ENCODE results near the gene MTMR10.

The MTMR10 gene

DNA sequence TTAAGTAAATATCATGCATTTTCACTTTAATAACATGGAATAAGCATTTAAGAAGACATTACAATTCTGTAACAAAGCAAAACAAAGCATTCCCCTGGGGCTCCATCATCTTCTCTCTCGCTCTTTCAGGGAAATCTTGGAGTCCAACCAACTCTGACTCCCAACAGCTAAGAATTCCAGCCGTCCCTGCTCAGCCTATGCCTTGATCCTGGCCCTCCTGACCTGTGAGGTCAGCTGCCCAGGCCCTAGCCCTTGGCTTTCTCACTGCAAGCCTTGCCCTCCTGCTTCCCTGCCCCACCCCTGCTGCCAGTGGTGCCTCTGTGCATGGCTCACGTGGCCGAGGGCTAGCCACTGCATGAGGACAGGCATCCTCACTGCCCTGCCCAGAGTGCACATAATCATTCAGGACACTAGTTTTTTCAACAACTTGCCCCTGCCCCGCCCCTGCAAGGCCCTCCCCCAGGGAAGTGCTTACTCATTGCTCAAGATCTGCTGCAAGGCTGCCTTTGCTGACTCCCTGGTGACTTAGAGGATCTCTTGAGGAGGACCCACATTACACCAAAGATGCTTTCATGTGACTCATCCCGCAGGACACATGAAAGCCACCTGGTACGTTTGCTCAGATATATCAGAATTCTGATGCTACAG, 37.6 kb downstream of the MTMR10 start:
- peak; percentile 91 for DNase-seq (ENCODE audit: low read depth)
- H3K4me3 ChIP-seq (ENCODE audit: low read length) = no peak overlapping the region
- TF ChIP-seq, protein P1, sequence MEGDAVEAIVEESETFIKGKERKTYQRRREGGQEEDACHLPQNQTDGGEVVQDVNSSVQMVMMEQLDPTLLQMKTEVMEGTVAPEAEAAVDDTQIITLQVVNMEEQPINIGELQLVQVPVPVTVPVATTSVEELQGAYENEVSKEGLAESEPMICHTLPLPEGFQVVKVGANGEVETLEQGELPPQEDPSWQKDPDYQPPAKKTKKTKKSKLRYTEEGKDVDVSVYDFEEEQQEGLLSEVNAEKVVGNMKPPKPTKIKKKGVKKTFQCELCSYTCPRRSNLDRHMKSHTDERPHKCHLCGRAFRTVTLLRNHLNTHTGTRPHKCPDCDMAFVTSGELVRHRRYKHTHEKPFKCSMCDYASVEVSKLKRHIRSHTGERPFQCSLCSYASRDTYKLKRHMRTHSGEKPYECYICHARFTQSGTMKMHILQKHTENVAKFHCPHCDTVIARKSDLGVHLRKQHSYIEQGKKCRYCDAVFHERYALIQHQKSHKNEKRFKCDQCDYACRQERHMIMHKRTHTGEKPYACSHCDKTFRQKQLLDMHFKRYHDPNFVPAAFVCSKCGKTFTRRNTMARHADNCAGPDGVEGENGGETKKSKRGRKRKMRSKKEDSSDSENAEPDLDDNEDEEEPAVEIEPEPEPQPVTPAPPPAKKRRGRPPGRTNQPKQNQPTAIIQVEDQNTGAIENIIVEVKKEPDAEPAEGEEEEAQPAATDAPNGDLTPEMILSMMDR (IDR thresholded peaks at IDR 0.05; ENCODE audit: insufficient read depth, low read depth, low read length, missing control alignments) = no peak

DNA sequence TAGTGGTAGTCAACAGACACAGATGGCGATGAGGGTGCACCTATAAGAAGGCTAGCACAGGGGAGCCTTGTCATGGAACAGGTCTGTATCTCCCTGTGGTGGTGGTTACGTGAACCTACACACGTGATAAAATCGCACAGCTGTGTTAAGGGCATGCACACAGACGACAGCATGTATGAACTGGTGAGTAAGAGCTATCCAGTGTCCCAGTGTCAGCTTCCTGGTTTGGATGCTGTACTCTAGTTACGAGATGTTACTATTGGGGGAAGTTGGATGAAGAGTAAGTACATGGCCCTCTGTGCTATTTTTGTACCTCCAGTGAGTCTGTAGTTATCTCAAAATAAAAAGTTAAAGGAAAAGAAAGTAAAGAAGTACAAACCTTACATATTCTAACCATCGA, 38.2 kb downstream of the MTMR10 start:
- TF ChIP-seq, protein P1 (IDR thresholded peaks at IDR 0.05; ENCODE audit: insufficient read depth, low read depth, low read length, missing control alignments) = no peak
- no peak for DNase-seq (ENCODE audit: low read depth)
- no peak overlapping the region for H3K4me3 ChIP-seq (ENCODE audit: low read length)

DNA sequence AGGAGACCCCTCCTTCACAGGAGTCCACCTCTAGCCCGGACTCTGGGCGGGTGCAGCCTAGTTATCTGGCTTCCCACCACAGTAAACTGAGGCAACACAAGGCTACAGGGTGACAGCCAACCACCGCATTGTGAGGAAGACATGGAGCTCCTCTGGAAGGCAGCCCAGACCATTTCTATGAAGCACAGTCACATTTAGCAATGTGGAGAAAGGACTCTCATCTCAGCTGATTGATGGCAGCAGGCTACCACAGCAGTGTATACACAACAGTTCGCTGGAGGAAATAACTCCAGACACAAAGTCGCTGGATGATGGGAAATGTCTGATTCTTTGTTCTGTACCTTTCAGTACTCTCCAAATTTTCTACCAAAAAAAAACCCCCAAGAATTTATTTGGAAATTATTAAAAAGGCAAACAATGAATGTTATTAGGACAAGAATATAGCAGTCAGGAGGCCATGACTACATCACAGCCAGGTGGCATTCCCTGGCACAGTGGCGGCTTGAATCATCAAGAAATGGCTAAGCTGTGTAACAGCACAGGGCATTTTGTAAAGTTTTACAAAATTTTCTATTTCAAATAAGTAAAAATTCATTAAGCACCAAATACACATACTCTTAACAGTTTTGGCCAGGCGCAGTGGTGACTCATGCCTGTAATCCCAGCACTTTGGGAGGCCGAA, 47.6 kb downstream of the MTMR10 start:
- no peak for DNase-seq (ENCODE audit: low read depth)
- no peak overlapping the region for H3K4me3 ChIP-seq (ENCODE audit: low read length)
- TF ChIP-seq, protein P1 (IDR thresholded peaks at IDR 0.05; ENCODE audit: insufficient read depth, low read depth, low read length, missing control alignments) = no peak

DNA sequence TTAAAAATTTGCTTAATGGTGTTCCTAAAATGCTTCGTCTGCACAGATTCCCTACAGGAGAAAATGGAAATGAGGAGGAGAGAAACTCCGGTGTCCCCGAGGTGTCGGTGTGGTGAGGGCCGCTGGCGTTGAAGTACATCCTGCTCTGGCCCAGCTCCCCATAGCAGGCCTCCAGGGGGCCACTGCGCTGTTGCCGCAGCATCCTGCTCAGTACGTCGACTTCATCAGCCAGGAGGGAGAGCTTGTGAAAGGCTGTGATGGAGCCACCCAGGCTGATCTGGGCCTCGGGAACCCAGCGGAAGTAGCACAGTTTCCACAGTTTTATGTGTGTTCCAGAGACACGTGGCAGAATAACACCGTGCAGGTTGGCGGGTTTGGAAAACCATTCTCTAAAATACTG, 49.9 kb downstream of the MTMR10 start:
- no peak for DNase-seq (ENCODE audit: low read depth)
- TF ChIP-seq, protein P1 (IDR thresholded peaks at IDR 0.05; ENCODE audit: insufficient read depth, low read depth, low read length, missing control alignments) = no peak
- H3K4me3 ChIP-seq (ENCODE audit: low read length) = no peak overlapping the region

DNA sequence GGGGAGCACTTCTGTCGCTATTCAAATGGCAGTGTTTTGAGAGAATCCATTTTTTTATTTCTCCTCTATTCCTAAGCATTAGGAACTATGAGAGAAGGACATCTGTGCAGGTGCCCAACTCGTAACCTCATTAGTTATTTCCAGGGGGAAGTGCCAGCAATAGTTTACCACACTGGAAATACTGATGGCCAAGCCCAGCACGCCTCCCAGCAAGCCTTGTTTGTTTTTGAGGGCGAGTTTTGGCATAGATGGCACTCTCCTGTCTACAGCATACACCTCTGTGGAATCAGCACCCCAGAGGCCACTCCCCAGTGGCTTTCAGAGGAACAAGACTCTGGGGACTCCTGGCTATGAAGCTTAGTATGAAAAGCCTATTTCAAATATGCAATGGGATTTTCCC, 51.1 kb downstream of the MTMR10 start:
- TF ChIP-seq, protein P1 (IDR thresholded peaks at IDR 0.05; ENCODE audit: insufficient read depth, low read depth, low read length, missing control alignments) = no peak
- H3K4me3 ChIP-seq (ENCODE audit: low read length) = no peak overlapping the region

DNA sequence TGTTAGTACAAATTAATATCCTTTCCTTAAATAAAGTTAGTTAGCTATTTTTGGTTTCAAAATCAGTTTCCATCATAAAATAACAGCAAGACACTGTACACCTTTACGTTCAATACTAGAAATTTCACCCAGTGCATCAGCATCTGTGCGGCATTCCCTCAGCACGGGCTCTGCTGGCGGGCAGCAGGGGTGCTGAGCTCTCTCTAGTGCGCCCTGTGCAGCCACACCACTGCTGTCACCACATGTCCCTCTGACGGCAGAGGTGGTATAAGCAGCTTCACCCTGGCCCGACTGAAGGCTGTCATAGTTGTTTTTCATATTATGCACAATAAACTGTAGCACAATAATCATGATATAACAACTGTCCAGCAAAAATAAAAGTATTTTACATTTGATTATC, 52.3 kb downstream of the MTMR10 start:
- TF ChIP-seq, protein P1 (IDR thresholded peaks at IDR 0.05; ENCODE audit: insufficient read depth, low read depth, low read length, missing control alignments) = no peak
- no peak for DNase-seq (ENCODE audit: low read depth)
- no peak overlapping the region for H3K4me3 ChIP-seq (ENCODE audit: low read length)

More for the DNA sequence above, 51.1 kb downstream of the MTMR10 start:
- no peak for DNase-seq (ENCODE audit: low read depth)

DNA sequence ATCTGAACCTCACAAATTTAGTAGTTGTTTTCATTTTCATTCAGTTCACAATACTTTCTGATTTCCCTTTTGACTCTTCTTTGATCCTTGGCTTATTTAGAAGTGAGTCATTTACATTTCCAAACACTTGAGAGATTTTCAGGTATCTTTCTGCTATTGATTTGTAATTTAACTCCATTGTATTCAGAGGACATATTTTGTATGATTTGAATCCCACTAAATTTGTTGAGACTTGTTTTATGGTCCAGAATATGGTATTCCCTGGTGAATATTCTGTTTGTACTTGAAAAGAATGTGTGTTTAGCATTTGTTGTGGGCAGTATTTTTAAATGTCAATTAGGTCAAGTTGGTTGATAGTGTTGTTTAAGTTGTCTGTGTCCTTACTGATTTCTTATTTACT, 58.1 kb downstream of the MTMR10 start:
- DNase-seq (ENCODE audit: low read depth) = peak; percentile 40
- H3K4me3 ChIP-seq (ENCODE audit: low read length) = no peak overlapping the region
- TF ChIP-seq, protein P1 (IDR thresholded peaks at IDR 0.05; ENCODE audit: insufficient read depth, low read depth, low read length, missing control alignments) = no peak
